Ovary (tissue), 9 donors: ENCODE measurements around the gene RORB. TPM values are rescaled to one million over a fixed set of nuclear protein-coding genes. Genes with fewer than 3 reads are reported as not detected.

ENCODE experiments used
- DNase-seq, 5 donors: peaks; one replicate each; pipeline ENCODE4 v3.0.0-alpha.2; 2019 to 2020
- H3K27ac ChIP-seq, 2 donors: fragments of 200-600 bp; one replicate each; pipeline versions ENCODE4 v1.5.1 to v1.8.0; 2019 to 2022
- H3K27me3 ChIP-seq: fragments of 200-600 bp; one replicate; pipeline ENCODE4 v1.8.0; 2022
- H3K36me3 ChIP-seq: fragments of 200-600 bp; sonication (generic); one replicate; pipeline ENCODE4 v1.5.1; 2019
- H3K4me1 ChIP-seq: one replicate; pipeline ENCODE4 v1.8.1; 2013; ENCODE audit warnings: mild to moderate bottlenecking, moderate library complexity; ENCODE audit not compliant: insufficient read depth
- H3K4me3 ChIP-seq: fragments of 200-600 bp; sonication (generic); one replicate; pipeline ENCODE4 v1.5.1; 2017
- H3K9me3 ChIP-seq, 2 donors: fragments of 200-600 bp in 1 of 2; sonication (generic) in 1 of 2; one replicate each; pipeline versions ENCODE4 v1.5.1 to v1.8.1; 2013 to 2019; ENCODE audit warnings: mild to moderate bottlenecking in 1 of 2, moderate library complexity in 1 of 2
- EP300 ChIP-seq: sonication (generic); formaldehyde crosslinking; IDR thresholded peaks from one replicate; pipeline ENCODE4 v1.6.1; 2017; ENCODE audit warnings: antibody characterized with exemption
- POLR2A ChIP-seq: fragments of 450-650 bp; IDR thresholded peaks from one replicate; pipeline ENCODE4 v1.6.1; 2017; ENCODE audit warnings: antibody characterized with exemption, mild to moderate bottlenecking, moderate library complexity
- WGBS, 3 donors: extraction: QIAGEN DNeasy Blood & Tissue Kit in 1 of 3; methylation state at CpG; one replicate each; pipeline versions ENCODE4 v1.1.5 to v1.1.7; 2013 to 2017; 5-methylcytosine and 5-hydroxymethylcytosine counted together
- intact Hi-C, 4 donors: fragments of 100-400 bp; cut with DNase I; formaldehyde crosslinking; loops; one replicate each; pipeline versions ENCODE4 v1.11.0 to v1.15.1; 2022 to 2023
- polyA plus RNA-seq, 2 donors: library from polyadenylated mRNA; stranded (reverse); fragments of 200-250 nt in 1 of 2; fragments of 350-450 nt in 1 of 2; fragmentation: Illumina TruSeq in 1 of 2; extraction: RNeasy Lipid Tissue Mini Kit (QIAGEN cat#74804) in 1 of 2; gene quantifications; one replicate each; pipeline ENCODE4 v1.2.3, GENCODE V29; 2013 to 2014
- total RNA-seq, 7 donors: library from RNA; depleted of rRNA in 2 of 7; stranded (reverse); fragments of >200 nt in 2 of 7; fragmentation: NEBNext Ultra II Directional in 3 of 7; extraction: Animal tissue kit (Norgen Biotek cat#: 25700) in 3 of 7; gene quantifications; one replicate each; pipeline versions ENCODE4 v1.1.0 to v1.2.4, GENCODE V29; 2016 to 2023
- TF ChIP-seq, protein P1 (sequence below), 3 donors: fragments of 450-650 bp in 2 of 3; fragments of 200-600 bp in 1 of 3; IDR thresholded peaks; one replicate each; pipeline versions ENCODE4 v1.5.1 to v1.8.0; 2016 to 2022; ENCODE audit warnings: antibody characterized with exemption in 3 of 3, mild to moderate bottlenecking in 1 of 3
- donor health status: DM: no; HTN: no; CAD: no; lungs with moderate emphysema.
- donor health status: DM: no; HTN: no; CAD: no.
- donor health status: Bipolar disorder and iron deficiency.
- donor health status: DM: yes; HTN: yes; CAD: no.
- donor health status: DM: no; HTN: no; CAD: no.
- donor health status: DM: yes; HTN: yes; CAD: no.

RORB gene
- total and polyA plus RNA-seq, 9 donors: 0.08 to 1.0 (median 0.53) TPM

DNA sequence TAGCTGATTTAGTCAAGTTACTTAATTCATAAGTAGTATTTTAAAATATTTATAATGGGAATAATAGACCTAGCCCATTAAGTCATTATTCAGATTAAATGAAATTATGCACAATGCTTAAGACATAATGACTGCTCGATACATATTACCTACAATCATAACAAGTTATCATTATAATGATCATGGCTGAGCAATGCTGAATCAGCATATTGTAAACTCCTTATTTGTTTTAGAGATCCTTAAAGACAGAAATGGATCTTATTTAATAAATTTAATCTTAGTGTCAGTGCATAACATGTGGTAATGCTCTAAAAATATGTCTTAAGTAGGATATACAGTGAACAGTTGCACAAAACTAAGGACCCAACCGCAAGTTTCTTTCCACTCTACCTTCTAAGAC, 221.6 kb downstream of the RORB start:
- no peak for DNase-seq
- intact Hi-C loops: no loop called here
- Histone ChIP-seq H3K27ac (no peak overlapping the region), H3K27me3 (no peaks in the 10 kb centered on the region), H3K36me3 (no peaks in the 10 kb centered on the region), H3K9me3 (no peaks in the 10 kb centered on the region), H3K4me1 (no peaks in the 10 kb centered on the region), H3K4me3 (no peak overlapping the region)
- TF ChIP-seq EP300 (no peak), POLR2A (no peak)
- TF ChIP-seq, protein P1, sequence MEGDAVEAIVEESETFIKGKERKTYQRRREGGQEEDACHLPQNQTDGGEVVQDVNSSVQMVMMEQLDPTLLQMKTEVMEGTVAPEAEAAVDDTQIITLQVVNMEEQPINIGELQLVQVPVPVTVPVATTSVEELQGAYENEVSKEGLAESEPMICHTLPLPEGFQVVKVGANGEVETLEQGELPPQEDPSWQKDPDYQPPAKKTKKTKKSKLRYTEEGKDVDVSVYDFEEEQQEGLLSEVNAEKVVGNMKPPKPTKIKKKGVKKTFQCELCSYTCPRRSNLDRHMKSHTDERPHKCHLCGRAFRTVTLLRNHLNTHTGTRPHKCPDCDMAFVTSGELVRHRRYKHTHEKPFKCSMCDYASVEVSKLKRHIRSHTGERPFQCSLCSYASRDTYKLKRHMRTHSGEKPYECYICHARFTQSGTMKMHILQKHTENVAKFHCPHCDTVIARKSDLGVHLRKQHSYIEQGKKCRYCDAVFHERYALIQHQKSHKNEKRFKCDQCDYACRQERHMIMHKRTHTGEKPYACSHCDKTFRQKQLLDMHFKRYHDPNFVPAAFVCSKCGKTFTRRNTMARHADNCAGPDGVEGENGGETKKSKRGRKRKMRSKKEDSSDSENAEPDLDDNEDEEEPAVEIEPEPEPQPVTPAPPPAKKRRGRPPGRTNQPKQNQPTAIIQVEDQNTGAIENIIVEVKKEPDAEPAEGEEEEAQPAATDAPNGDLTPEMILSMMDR (IDR thresholded peaks at IDR 0.05): no peak
- 96 to 99% (median 96%) methylated on average over 2 of the region's 2 CpGs for WGBS, 3 donors

DNA sequence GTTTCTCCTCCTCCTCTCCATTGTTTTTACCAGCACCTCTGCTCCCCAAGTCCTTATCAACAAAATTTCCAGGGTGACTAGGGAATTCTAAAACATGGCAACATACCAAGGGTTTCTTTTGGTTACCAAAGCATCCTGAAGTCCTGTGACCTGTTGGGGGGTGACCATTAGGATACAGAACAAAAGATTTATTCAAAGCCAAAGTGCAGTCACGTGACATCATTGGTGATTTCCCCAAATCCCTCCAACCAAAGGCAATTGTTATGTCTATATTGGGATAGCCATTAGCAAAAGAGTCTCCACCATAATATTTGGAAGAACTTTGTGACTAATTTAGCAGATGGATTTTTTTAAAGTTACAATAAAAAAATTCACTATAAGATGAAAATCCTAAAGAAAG, 222.2 kb downstream of the RORB start:
- no peak overlapping the region for H3K27ac ChIP-seq
- H3K9me3 ChIP-seq: no peaks in the 10 kb centered on the region
- no peak for TF ChIP-seq POLR2A
- TF ChIP-seq, protein P1 (IDR thresholded peaks at IDR 0.05): no peak
- no peak for TF ChIP-seq EP300
- no peaks in the 10 kb centered on the region for H3K27me3 ChIP-seq
- no peak for DNase-seq
- no peaks in the 10 kb centered on the region for H3K36me3 ChIP-seq
- WGBS, 3 donors: 70 to 82% (median 79%) methylated on average over 1 of the region's 1 CpG
- intact Hi-C loops: no loop called here
- H3K4me3 ChIP-seq: no peak overlapping the region
- no peaks in the 10 kb centered on the region for H3K4me1 ChIP-seq

DNA sequence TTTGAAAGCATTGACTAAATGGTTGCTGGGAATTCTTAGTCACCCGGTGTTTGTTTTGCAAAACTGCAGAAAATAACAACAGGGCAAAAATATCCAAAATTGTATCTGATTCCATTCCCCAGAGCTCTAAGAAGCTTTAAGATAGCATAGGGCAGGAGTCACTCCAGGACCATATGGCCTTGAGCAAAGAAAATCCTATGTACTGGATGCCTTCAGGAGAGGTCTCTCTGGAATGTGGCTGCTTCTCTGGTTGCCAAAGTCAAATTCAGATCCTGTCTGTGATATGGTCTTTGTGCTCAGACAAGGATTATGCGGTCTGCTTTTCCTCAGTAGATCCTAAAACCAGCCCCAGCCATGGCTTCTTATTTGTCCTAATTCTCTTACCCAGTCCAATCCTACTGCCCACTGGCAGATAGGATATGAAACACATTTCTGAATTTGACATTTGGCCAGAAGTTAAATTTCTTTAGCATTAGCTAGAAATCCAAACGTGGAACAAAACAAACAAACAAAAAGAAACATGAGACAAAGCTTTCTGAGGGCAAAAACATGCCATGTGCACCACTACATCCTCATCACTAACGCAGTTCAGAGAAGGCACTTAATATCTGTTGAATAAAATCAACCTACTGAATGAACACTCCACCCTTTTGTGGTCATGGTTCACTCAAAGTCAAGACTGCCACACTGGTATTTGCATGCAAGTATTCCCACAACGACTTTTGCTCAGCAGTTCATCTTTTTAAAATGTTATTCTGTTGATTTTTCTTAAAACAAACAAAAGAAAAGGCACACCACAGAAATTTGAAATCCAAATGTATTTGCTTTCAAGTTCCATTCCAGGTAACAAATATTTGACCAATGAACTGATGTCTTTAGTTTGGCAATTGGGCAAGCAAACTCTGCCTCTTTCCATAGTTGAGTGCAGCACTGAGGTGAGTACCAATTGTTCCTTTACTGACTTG, 224.8 kb downstream of the RORB start:
- intact Hi-C loops: no loop called here
- H3K36me3 ChIP-seq: no peaks in the 10 kb centered on the region
- H3K9me3 ChIP-seq: no peaks in the 10 kb centered on the region
- H3K27ac ChIP-seq: no peak overlapping the region
- TF ChIP-seq EP300 (no peak), POLR2A (no peak)
- TF ChIP-seq, protein P1 (IDR thresholded peaks at IDR 0.05): no peak
- no peak overlapping the region for H3K4me3 ChIP-seq
- H3K27me3 ChIP-seq: no peaks in the 10 kb centered on the region
- no peak for DNase-seq
- 55 to 67% (median 59%) methylated on average over 5 of the region's 5 CpGs for WGBS, 3 donors
- no peaks in the 10 kb centered on the region for H3K4me1 ChIP-seq

DNA sequence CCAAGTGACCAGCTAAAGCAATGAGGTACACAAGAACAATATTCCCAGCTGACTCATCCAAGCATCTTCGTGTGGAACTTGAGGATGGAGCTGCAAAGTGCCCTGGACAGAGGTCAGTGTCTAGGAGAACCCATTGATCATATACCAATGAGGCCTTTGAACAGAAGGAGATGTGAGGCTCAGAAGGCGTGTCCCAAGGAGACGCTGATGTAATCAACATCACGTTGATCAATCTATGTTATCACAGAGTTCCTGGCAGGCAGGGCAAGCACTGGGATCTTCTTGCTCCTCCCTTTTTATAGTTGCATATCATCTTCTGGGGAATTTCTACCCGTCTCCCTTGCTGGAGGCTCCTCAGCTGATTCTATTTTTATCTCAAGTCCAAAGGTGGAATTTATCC, 227.2 kb downstream of the RORB start:
- 62 to 70% (median 64%) methylated on average over 5 of the region's 5 CpGs for WGBS, 3 donors
- H3K36me3 ChIP-seq: no peaks in the 10 kb centered on the region
- DNase-seq: no peak

DNA sequence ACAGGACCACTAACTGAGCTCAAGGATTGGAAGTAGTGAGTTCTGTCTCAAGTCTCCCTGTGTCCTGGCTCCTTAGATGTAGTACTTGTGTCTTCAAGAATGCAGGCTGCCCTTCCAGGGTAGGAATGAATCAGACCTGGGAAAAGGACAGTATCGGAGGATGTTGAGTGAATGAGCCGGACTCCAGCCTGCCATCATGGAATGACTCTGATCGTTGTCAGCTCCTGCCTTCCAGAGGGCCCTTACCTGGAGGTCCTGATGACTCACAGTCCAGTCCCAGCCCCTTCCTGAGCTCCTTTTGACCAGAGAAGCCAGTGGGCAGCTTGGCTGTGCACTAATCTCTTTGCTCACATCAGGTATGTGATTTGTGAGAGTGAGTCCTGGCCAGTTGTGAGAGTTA, 229.4 kb downstream of the RORB start:
- TF ChIP-seq, protein P1 (IDR thresholded peaks at IDR 0.05): no peak
- TF ChIP-seq EP300 (no peak), POLR2A (no peak)
- no peaks in the 10 kb centered on the region for H3K9me3 ChIP-seq
- no peaks in the 10 kb centered on the region for H3K27me3 ChIP-seq
- H3K27ac ChIP-seq: no peak overlapping the region
- no peaks in the 10 kb centered on the region for H3K4me1 ChIP-seq
- DNase-seq: no peak
- intact Hi-C loops: no loop called here
- no peaks in the 10 kb centered on the region for H3K36me3 ChIP-seq
- H3K4me3 ChIP-seq: no peak overlapping the region
- 94 to 95% (median 95%) methylated on average over 3 of the region's 3 CpGs for WGBS, 3 donors

More for the DNA sequence above, 227.2 kb downstream of the RORB start:
- Histone ChIP-seq H3K4me1 (no peaks in the 10 kb centered on the region), H3K4me3 (no peak overlapping the region), H3K27me3 (no peaks in the 10 kb centered on the region), H3K27ac (no peak overlapping the region), H3K9me3 (no peaks in the 10 kb centered on the region)
- intact Hi-C loops: no loop called here
- TF ChIP-seq EP300: no peak
